SK-N-SH (cell line): ENCODE results near the gene PLXND1. TPM values are rescaled to one million over a fixed set of nuclear protein-coding genes. Genes with fewer than 3 reads are reported as not detected.

ENCODE experiments used
- CTCF ChIA-PET: fragments of 300-600, 350-600 bp; formaldehyde crosslinking; extraction: SDS; loops from one replicate; lab custom pipeline; 2021; lab: Yijun Ruan, JAX
- POLR2A ChIA-PET: fragments of 350-600 bp; sonication (Branson Sonifier 250); formaldehyde crosslinking; extraction: SDS; loops from one replicate; lab custom pipeline; 2020; ENCODE audit warnings: antibody characterized with exemption, inconsistent platforms; lab: Yijun Ruan, JAX
- DNase-seq: peaks from one replicate; pipeline ENCODE4 v3.0.0; 2012
- H2AFZ ChIP-seq: fragments of 200-600 bp; sonication (generic); 2 replicates; pipeline ENCODE4 v1.8.1; 2016; ENCODE audit warnings: antibody characterized with exemption, mild to moderate bottlenecking, low read depth
- H3F3A ChIP-seq: fragments of 200-600 bp; sonication (generic); replicated peaks from 2 replicates; pipeline ENCODE3; 2016; ENCODE audit warnings: antibody characterized with exemption, mild to moderate bottlenecking; ENCODE audit not compliant: insufficient read depth
- H3K27ac ChIP-seq, 2 experiments: fragments of 200-500 bp in 1 of 2; fragments of 200-600 bp in 1 of 2; sonication (Bioruptor generic) in 1 of 2; sonication (generic), shearing (Covaris generic) in 1 of 2; 2 replicates each; pipeline versions ENCODE4 v1.5.1 to v1.6.1; 2014 to 2016; ENCODE audit warnings: low read depth in 2 of 2, inconsistent platforms in 1 of 2, low read length in 1 of 2, mild to moderate bottlenecking in 1 of 2, mixed read lengths in 1 of 2
- H3K27me3 ChIP-seq: fragments of 200-600 bp; sonication (generic), shearing (Covaris generic); 2 replicates; pipeline ENCODE4 v1.6.1; 2016; ENCODE audit warnings: mixed run types; ENCODE audit not compliant: insufficient read depth
- H3K36me3 ChIP-seq, 2 experiments: fragments of 200-500 bp in 1 of 2; fragments of 200-600 bp in 1 of 2; sonication (Bioruptor generic) in 1 of 2; sonication (generic) in 1 of 2; replicated peaks in 1 of 2; 2 replicates each; pipeline versions ENCODE3 to v1.5.1; 2014 to 2016; ENCODE audit warnings: low read length in 1 of 2, mild to moderate bottlenecking in 1 of 2; ENCODE audit not compliant: insufficient read depth in 2 of 2, control insufficient read depth in 1 of 2
- H3K4me1 ChIP-seq, 2 experiments: fragments of 200-500 bp in 1 of 2; fragments of 200-600 bp in 1 of 2; sonication (Bioruptor generic) in 1 of 2; sonication (generic), shearing (Covaris generic) in 1 of 2; 2 replicates each; pipeline versions ENCODE4 v1.5.1 to v1.6.1; 2014 to 2016; ENCODE audit warnings: low read depth in 1 of 2, low read length in 1 of 2, mixed run types in 1 of 2; ENCODE audit not compliant: insufficient read depth in 2 of 2, control insufficient read depth in 1 of 2
- H3K4me2 ChIP-seq: fragments of 200-600 bp; sonication (generic), shearing (Covaris generic); 2 replicates; pipeline ENCODE4 v1.6.1; 2017; ENCODE audit warnings: mixed run types
- H3K4me3 ChIP-seq, 2 experiments: fragments of 200-500 bp in 1 of 2; fragments of 200-600 bp in 1 of 2; sonication (Bioruptor generic) in 1 of 2; sonication (generic), shearing (Covaris generic) in 1 of 2; 2 replicates each; pipeline versions ENCODE4 v1.5.1 to v1.8.1; 2014 to 2016; ENCODE audit warnings: low read depth in 2 of 2, inconsistent platforms in 1 of 2, low read length in 1 of 2, mild to moderate bottlenecking in 1 of 2, mixed read lengths in 1 of 2, moderate library complexity in 1 of 2
- H3K79me2 ChIP-seq: fragments of 200-600 bp; sonication (generic); 2 replicates; pipeline ENCODE4 v1.8.1; 2017; ENCODE audit warnings: mild to moderate bottlenecking; ENCODE audit not compliant: insufficient read depth
- H3K9ac ChIP-seq: fragments of 200-600 bp; sonication (generic); 2 replicates; pipeline ENCODE4 v1.6.1; 2017; ENCODE audit warnings: mixed run types
- H3K9me2 ChIP-seq: fragments of 200-600 bp; sonication (generic); 2 replicates; pipeline ENCODE4 v1.6.1; 2017; ENCODE audit warnings: mixed run types
- H3K9me3 ChIP-seq: fragments of 200-600 bp; sonication (generic); 2 replicates; pipeline ENCODE4 v1.6.1; 2017; ENCODE audit warnings: mixed run types, mild to moderate bottlenecking, moderate library complexity
- H4K20me1 ChIP-seq: fragments of 200-600 bp; sonication (generic); 2 replicates; pipeline ENCODE4 v1.6.1; 2017; ENCODE audit warnings: mild to moderate bottlenecking, mixed run types; ENCODE audit not compliant: insufficient read depth
- CTCF ChIP-seq: fragments of 200-600 bp; sonication (generic); IDR thresholded peaks from 2 replicates; pipeline ENCODE4 v1.6.1; 2017; ENCODE audit warnings: antibody characterized with exemption, mild to moderate bottlenecking, moderate library complexity
- ELF1 ChIP-seq: IDR thresholded peaks from 2 replicates; pipeline ENCODE4 v1.4.0; 2012
- EZH2phosphoT487 ChIP-seq: fragments of 200-600 bp; sonication (generic); IDR thresholded peaks from 2 replicates; pipeline ENCODE4 v1.6.1; 2017; ENCODE audit warnings: low read depth, mixed run types, mild to moderate bottlenecking, antibody characterized with exemption, moderate library complexity, borderline replicate concordance
- FOSL2 ChIP-seq: IDR thresholded peaks from 2 replicates; pipeline ENCODE4 v1.4.0; 2012; ENCODE audit warnings: low read depth, mild to moderate bottlenecking, moderate library complexity, borderline replicate concordance
- FOXJ3 ChIP-seq: sonication (generic); formaldehyde crosslinking; IDR thresholded peaks from 2 replicates; pipeline ENCODE4 v1.5.1; 2020; ENCODE audit warnings: mild to moderate bottlenecking, missing genetic modification reagents
- GABPA ChIP-seq: IDR thresholded peaks from 2 replicates; pipeline ENCODE4 v1.4.0; 2012; ENCODE audit warnings: low read depth, mild to moderate bottlenecking
- IRF3 ChIP-seq: fragments of 150-350 bp; IDR thresholded peaks from 2 replicates; pipeline ENCODE4 v1.6.1; 2016; ENCODE audit warnings: mild to moderate bottlenecking, low read depth, low read length
- JUND ChIP-seq: IDR thresholded peaks from 2 replicates; pipeline ENCODE4 v1.4.0; 2012
- MEF2A ChIP-seq: IDR thresholded peaks from 2 replicates; pipeline ENCODE4 v1.4.0; 2012; ENCODE audit warnings: low read depth, borderline replicate concordance
- NFIC ChIP-seq: IDR thresholded peaks from 2 replicates; pipeline ENCODE4 v1.4.0; 2012; ENCODE audit warnings: borderline replicate concordance
- NRF1 ChIP-seq: IDR thresholded peaks from 2 replicates; pipeline ENCODE4 v1.6.1; 2012; ENCODE audit warnings: low read depth, mild to moderate bottlenecking, low read length
- POLR2AphosphoS5 ChIP-seq: IDR thresholded peaks from 2 replicates; pipeline ENCODE4 v1.6.1; 2012; ENCODE audit warnings: low read depth, low read length
- RAD21 ChIP-seq: IDR thresholded peaks from 2 replicates; pipeline ENCODE4 v1.6.1; 2012; ENCODE audit warnings: mild to moderate bottlenecking, low read length
- RCOR1 ChIP-seq: fragments of 150-350 bp; IDR thresholded peaks from 2 replicates; pipeline ENCODE4 v1.6.1; 2017; ENCODE audit warnings: antibody characterized with exemption, low read length
- RXRA ChIP-seq: IDR thresholded peaks from 2 replicates; pipeline ENCODE4 v1.4.0; 2012; ENCODE audit warnings: low read depth, mild to moderate bottlenecking, borderline replicate concordance
- TAF1 ChIP-seq: IDR thresholded peaks from 2 replicates; pipeline ENCODE4 v1.6.1; 2012; ENCODE audit warnings: low read depth, mild to moderate bottlenecking, low read length, moderate library complexity, borderline replicate concordance
- TCF12 ChIP-seq: IDR thresholded peaks from 2 replicates; pipeline ENCODE4 v1.4.0; 2012
- USF2 ChIP-seq: fragments of 150-350 bp; IDR thresholded peaks from 2 replicates; pipeline ENCODE4 v1.6.1; 2017; ENCODE audit warnings: antibody characterized with exemption, low read length, low read depth, borderline replicate concordance
- YY1 ChIP-seq: IDR thresholded peaks from 2 replicates; pipeline ENCODE4 v1.4.0; 2012; ENCODE audit warnings: low read depth, mild to moderate bottlenecking
- WGBS: methylation state at CpG from one replicate; pipeline ENCODE4 v1.1.6; 2017; ENCODE audit warnings: low lambda C conversion rate; 5-methylcytosine and 5-hydroxymethylcytosine counted together
- polyA plus RNA-seq, 3 experiments: library from polyadenylated mRNA; depleted of rRNA; stranded (reverse); fragments of >200 nt; gene quantifications; 2 replicates each; pipeline ENCODE4 v1.2.3, GENCODE V29; 2012

The PLXND1 gene
- polyA plus RNA-seq, 1 of the 3 experiments (the other 2 are of a cell fraction): 53.5 TPM

GRCh38 chr3:129632977-129633376 lies 26.5 kb upstream of the PLXND1 start:
- H3K27ac ChIP-seq: no peak overlapping the region
- no peaks in the 10 kb centered on the region for H4K20me1 ChIP-seq
- H3K79me2 ChIP-seq: no peaks in the 10 kb centered on the region
- no peak for TF ChIP-seq EZH2phosphoT487
- no peak for TF ChIP-seq ELF1
- H3F3A ChIP-seq: no peaks in the 10 kb centered on the region
- CTCF ChIA-PET: interaction anchor here (0.9 to 2.7 kb wide), 5 partner anchors 16 to 302 kb away, joined by 3 to 12 read pairs (median 4); no protein-coding TSS in a partner anchor
- no peak overlapping the region for H3K9ac ChIP-seq
- no peaks in the 10 kb centered on the region for H3K36me3 ChIP-seq
- H3K4me3 ChIP-seq: no peak overlapping the region
- no peak overlapping the region for H3K4me2 ChIP-seq
- H3K4me1 ChIP-seq: no peaks in the 10 kb centered on the region
- no peak for DNase-seq
- POLR2A ChIA-PET: no interaction called here
- no peaks in the 10 kb centered on the region for H3K27me3 ChIP-seq
- WGBS: 91% methylated on average over 5 of the region's 10 CpGs
- no peak overlapping the region for H2AFZ ChIP-seq
- no peaks in the 10 kb centered on the region for H3K9me3 ChIP-seq
- H3K9me2 ChIP-seq: no peaks in the 10 kb centered on the region

GRCh38 chr3:129632556-129632955 lies 26.1 kb upstream of the PLXND1 start:
- POLR2A ChIA-PET: no interaction called here
- WGBS: 97% methylated on average over 11 of the region's 11 CpGs

More at GRCh38 chr3:129632556-129632955, 26.1 kb upstream of the PLXND1 start:
- H3K27ac ChIP-seq: no peak overlapping the region
- H3K9me2 ChIP-seq: no peaks in the 10 kb centered on the region
- H3K27me3 ChIP-seq: no peaks in the 10 kb centered on the region
- H3K4me2 ChIP-seq: no peak overlapping the region
- TF ChIP-seq RCOR1: no peak
- no peak for TF ChIP-seq GABPA
- TF ChIP-seq MEF2A: no peak
- TF ChIP-seq JUND: no peak
- no peak for TF ChIP-seq NRF1
- no peak for TF ChIP-seq YY1
- TF ChIP-seq RAD21: no peak
- no peak for TF ChIP-seq RXRA
- TF ChIP-seq EZH2phosphoT487: no peak
- TF ChIP-seq ELF1: no peak
- no peak for TF ChIP-seq POLR2AphosphoS5
- no peak for TF ChIP-seq CTCF
- no peak for TF ChIP-seq NFIC
- no peak for TF ChIP-seq USF2
- no peak for TF ChIP-seq TCF12
- TF ChIP-seq FOXJ3 (CRISPR knock-in tag): no peak
- no peak for TF ChIP-seq FOSL2
- TF ChIP-seq IRF3: no peak
- no peak for TF ChIP-seq TAF1
- H3K79me2 ChIP-seq: no peaks in the 10 kb centered on the region
- H4K20me1 ChIP-seq: no peaks in the 10 kb centered on the region
- no peaks in the 10 kb centered on the region for H3K4me1 ChIP-seq
- H2AFZ ChIP-seq: no peak overlapping the region
- no peaks in the 10 kb centered on the region for H3F3A ChIP-seq
- H3K4me3 ChIP-seq: no peak overlapping the region
- H3K36me3 ChIP-seq: no peaks in the 10 kb centered on the region
- no peak overlapping the region for H3K9ac ChIP-seq
- CTCF ChIA-PET: interaction anchor here (0.9 to 2.7 kb wide), 3 partner anchors 132 to 302 kb away, joined by 3 to 12 read pairs (median 8); no protein-coding TSS in a partner anchor
- H3K9me3 ChIP-seq: no peaks in the 10 kb centered on the region
- DNase-seq: peak; percentile 15
